HG03139 (cell line): Measurements from ENCODE around the gene CFAP92.
"Not testable (repeated sequence)": the region's sequence is repeated elsewhere in the genome, so short reads cannot be mapped to it uniquely, and the experiment has no call there.

ENCODE experiments used
- ATAC-seq: cut with Tn5 transposase; IDR thresholded peaks from one replicate; pipeline ENCODE4 v1.9.1; 2021; ENCODE audit not compliant: unreplicated experiment

The CFAP92 gene

GRCh38 chr3:128940252-128940651, 53.6 kb downstream of the CFAP92 start:
- ATAC-seq: no peak

- no peak for ATAC-seq
These were observed 57.5 kb downstream of the CFAP92 start for GRCh38 chr3:128936341-128936740.

GRCh38 chr3:128935922-128936321, 58.0 kb downstream of the CFAP92 start:
- ATAC-seq: no peak

- no peak for ATAC-seq
These were observed 60.0 kb downstream of the CFAP92 start for GRCh38 chr3:128933922-128934253.

- ATAC-seq: no peak
These were observed 60.5 kb downstream of the CFAP92 start for GRCh38 chr3:128933213-128933921.

- ATAC-seq: no peak
These were observed 61.2 kb downstream of the CFAP92 start for GRCh38 chr3:128932516-128933212.

GRCh38 chr3:128931046-128931445, 62.8 kb downstream of the CFAP92 start:
- ATAC-seq: no peak

- ATAC-seq: no peak
These were observed 64.5 kb downstream of the CFAP92 start for GRCh38 chr3:128929364-128929763.

GRCh38 chr3:128923986-128924385, 69.9 kb downstream of the CFAP92 start:
- ATAC-seq: not testable (repeated sequence)

- no peak for ATAC-seq
These were observed 70.3 kb downstream of the CFAP92 start for GRCh38 chr3:128923576-128923975.

- no peak for ATAC-seq
These were observed 70.9 kb downstream of the CFAP92 start for GRCh38 chr3:128922804-128923459.

GRCh38 chr3:128919988-128920387, 73.9 kb downstream of the CFAP92 start:
- no peak for ATAC-seq

GRCh38 chr3:128917291-128917690, 76.6 kb downstream of the CFAP92 start:
- no peak for ATAC-seq

GRCh38 chr3:128914966-128915645, 78.8 kb downstream of the CFAP92 start:
- no peak for ATAC-seq

- ATAC-seq: no peak
These were observed 82.0 kb downstream of the CFAP92 start for GRCh38 chr3:128911911-128912310.

GRCh38 chr3:128910006-128910405, 83.9 kb downstream of the CFAP92 start:
- ATAC-seq: no peak

GRCh38 chr3:128908951-128909350, 84.9 kb downstream of the CFAP92 start:
- ATAC-seq: no peak

GRCh38 chr3:128907706-128908445, 86.0 kb downstream of the CFAP92 start:
- no peak for ATAC-seq

- no peak for ATAC-seq
These were observed 86.9 kb downstream of the CFAP92 start for GRCh38 chr3:128906804-128907525.
